ENCODE data around the gene NOLC1.
"Not testable (repeated sequence)": the region's sequence is repeated elsewhere in the genome, so short reads cannot be mapped to it uniquely, and the experiment has no call there.

Gene NOLC1

DNA sequence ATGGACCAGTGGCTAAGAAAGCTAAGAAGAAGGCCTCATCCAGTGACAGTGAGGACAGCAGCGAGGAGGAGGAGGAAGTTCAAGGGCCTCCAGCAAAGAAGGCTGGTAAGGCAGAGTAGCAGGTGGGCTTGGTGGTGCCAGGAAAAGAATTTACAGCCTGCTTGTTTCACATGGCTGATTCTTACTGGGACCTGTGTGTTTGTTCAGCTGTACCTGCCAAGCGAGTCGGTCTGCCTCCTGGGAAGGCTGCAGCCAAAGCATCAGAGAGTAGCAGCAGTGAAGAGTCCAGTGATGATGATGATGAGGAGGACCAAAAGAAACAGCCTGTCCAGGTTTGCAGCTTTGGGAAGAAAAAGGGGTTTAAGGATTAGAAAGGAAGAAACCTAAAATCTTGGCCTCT is 5.0 kb downstream of the NOLC1 start:
- DNase-seq, result no peak

DNA sequence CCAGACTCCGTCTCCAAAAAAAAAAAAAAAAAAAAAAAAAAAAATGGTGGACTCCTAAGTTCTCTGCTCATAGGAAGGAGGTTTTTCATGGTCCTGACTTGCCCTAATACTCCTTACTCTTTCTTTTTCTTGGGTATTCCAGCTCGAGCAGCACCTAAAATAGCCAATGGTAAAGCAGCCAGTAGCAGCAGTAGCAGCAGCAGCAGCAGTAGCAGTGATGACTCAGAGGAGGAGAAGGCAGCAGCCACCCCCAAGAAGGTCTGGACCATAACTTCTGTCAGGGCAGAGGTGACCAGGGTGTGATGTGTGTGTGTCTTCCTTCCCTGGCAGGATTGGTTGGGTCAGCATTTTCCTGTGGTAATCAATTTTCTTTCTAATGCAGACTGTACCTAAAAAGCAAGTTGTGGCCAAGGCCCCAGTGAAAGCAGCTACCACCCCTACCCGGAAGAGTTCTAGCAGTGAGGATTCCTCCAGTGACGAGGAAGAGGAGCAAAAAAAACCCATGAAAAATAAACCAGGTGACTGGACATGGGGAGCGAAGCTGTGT is 6.9 kb downstream of the NOLC1 start:
- no peak for DNase-seq

DNA sequence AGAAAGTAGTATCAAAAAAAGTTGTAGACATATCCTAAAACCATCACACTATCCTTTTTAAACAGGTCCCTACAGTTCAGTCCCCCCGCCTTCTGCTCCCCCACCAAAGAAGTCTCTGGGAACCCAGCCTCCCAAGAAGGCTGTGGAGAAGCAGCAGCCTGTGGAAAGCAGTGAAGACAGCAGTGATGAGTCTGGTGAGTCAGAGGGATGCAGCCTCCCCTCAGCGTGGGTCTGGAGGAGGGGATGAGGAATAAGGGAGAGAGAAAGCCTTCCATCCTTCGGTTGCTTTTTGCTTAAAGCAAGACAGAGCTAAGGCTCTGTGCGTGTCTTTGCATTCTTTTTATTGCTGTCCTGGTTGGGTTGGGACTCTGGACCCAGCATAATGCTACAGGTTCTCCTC is 7.6 kb downstream of the NOLC1 start:
- no peak for DNase-seq

DNA sequence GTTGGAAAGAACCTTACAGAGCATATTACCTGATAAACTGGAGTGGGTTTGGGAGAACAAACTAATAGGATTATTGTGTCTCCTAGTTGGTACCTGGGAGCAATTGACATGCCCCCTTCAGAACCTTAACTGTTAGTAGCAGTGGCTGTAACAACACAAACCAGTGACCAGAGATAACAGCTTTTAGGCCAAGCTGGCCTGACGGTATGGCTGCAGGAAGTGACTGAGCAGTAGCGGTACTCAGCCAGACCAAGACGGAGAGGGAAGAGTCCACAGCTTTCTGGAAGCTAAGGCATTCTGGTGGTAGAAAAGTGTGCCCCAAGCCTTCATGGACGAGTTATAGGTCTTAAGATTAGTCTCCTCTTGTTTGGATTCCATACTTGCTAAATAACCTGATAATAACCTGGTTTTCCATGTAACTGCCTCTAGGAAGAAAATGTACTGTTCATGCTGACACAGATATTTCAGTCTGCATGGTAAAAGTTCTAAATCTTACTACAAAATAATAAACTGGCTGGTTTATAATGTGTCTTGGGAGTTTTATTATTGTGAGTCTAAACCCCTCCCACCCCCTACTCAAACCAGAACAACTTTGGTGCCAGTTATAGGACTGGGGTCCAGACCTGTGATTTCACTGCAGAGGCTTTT is 11.3 kb downstream of the NOLC1 start:
- peak; percentile 33 for DNase-seq

DNA sequence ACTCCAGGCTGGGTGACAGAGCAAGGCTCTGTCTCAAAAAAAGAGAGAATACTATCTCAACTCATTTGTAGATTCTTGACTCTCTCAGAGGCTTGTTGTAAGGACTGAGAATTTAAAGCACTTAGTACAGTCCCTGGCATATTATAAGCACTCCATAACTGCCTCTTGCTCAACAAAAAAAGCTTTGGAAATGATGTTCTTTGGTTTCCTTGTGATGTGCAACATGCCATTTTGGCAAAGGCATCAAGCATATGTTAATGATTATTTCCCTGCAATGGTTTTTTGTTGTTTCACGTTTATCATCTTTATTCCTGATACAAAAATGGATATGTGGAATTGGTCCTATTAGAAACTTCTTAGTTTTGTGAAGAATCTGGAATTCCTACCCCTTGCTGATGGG is 15.7 kb downstream of the NOLC1 start:
- no peak for DNase-seq

DNA sequence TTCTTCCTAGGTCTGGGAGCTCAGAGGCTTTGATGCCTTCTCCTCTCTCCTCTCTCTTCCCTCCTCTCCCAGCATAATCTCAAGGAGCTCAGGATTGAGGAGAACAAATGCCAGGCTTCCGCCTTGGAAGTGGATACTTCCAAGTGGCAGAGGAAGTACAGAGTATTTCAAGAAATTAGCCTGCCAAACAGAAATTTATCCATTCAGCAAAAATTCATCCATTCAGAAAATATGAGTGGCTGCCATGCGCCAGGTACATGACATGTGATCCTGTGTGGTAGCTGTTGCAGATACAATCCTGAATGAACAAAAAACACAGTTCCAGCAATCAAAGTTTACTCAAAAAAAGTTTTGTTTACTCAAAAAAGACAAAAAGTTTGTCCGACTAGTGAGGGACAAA is 18.4 kb downstream of the NOLC1 start:
- DNase-seq, result no peak

DNA sequence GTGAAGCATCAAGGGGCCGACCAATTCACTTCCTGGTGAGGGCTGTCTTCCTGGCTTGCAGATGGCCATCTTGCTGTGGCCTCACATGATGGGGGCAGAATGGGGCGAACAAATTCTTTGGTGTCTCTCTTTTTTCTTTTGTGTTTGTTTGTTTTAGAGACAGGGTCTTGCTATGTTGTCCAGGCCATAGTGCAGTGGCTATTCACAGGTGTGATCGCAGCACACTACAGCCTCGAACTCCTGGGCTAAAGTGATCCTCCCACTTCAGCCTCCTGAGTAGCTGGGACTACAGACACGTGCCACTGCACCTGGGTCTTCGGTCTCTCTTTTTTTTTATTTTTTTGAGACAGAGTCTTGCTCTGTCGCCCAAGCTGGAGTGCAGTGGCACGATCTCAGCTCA is 20.1 kb downstream of the NOLC1 start:
- no peak for DNase-seq

DNA sequence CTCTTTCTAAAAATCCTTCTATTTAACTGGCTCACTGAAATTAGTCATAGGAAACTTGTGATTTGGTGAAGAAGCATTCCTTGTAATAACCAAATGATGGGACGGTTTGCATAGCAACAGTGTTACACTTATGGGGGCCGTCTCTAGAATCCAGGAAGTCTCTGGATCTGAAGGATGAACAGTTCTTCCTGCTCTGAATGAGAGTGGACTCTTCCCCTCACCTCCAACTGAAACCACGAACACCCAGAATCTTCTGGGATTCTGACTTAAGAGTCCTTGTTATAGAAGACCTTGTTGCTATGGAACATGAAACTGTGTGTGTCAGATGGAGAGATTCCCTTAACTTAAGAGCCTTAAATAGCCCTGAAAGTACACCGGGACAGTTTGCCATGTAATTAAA is 23.2 kb downstream of the NOLC1 start:
- DNase-seq, result no peak

DNA sequence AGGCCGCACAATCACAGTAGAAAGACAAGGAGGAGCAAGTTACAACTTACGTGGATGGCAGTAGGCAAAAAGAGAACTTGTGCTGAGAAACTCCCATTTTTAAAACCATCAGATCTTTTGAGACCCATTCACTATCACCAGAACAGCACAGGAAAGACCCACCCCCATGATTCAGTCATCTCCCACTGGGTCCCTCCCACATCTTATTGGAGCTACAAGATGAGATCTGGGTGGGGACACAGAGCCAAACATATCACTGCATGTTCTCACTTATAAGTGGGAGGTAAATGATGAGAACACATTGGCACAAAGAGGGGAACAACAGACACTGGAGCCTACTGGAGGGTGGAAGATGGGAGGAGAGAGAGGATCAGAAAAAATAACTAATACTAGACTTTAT is 32.4 kb downstream of the NOLC1 start:
- no peak for DNase-seq

DNA sequence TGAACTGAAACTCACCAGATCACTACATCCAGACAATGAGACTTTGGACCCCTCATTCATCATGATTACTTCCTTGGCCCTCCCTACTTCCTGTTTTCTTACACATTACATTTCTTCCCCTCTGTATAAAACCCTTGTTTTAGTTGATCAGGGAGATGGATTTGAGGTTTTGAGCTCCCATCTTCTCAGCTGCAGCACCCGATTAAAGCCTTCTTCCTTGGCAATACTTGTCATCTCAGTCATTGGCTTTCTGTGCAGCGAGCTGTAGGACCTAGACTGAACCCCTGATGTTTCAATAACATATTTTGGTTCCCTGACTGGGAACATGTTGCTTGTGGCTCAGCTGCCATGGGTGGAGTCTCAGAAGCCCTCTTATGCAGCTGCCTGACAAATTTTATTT is 33.1 kb downstream of the NOLC1 start:
- DNase-seq, result no peak

DNA sequence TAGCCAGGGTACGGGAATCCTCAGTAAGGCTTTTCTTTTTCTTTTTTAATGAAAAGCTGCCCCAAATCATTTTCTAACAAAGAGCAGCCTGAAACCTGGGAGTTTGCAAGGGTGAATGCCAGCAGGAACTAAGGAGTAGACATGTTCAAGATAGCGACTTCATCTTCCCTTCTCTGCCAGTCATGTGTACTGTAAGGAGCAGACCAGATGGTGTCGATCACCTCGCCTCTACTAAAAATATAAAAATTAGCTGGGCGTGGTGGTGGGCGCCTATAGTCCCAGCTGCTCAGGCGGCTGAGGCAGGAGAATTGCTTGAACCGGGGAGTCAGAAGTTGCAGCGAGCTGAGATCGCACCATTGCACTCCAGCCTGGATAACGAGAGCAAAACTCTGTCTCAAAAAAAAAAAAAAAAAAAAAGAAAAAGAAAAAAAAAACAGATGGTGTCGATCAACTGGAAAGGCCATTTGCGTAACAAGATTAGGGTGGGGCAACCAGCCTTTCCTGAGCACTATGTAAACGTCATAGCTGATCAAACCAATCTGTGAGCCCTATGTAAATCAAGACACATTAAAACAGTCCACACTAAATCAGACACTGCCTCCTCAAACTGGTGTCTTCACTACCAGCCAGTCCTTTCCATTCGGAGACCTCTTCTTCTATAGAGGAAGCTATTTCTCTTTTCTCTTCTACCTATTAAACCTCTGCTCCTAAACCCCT is 33.8 kb downstream of the NOLC1 start:
- DNase-seq, result no peak

DNA sequence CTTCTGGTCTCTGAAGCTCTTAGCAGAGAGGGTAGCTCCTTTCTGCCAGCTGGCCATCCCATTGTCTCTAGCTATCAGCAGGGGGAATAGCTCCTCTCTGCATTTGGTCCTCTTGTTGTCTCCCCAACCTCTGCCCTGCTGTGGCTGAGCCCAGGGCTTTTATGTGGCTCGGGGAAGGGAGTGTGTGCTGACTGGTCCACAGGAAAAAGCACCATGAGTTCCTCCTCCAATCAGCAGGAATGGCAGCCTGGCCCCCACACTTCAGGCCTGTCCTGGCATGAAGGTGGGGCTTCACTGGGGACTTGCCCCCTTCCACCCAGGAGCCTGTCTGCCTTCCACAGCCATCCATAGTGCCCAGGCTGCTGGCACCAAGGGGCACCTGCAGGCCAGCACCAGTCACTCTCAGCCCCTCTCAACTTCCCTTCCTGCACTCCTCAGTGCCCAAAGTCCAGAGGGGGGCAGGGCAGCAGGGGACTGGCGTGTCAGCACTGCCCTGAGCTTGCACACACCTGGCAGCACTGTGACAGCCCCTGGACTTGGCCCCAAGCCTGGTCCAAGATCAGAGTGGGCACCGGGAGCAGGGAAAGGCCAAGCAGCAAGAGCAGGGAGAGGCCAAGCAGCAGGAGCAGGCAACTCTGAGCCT is 36.2 kb downstream of the NOLC1 start:
- no peak for DNase-seq

DNA sequence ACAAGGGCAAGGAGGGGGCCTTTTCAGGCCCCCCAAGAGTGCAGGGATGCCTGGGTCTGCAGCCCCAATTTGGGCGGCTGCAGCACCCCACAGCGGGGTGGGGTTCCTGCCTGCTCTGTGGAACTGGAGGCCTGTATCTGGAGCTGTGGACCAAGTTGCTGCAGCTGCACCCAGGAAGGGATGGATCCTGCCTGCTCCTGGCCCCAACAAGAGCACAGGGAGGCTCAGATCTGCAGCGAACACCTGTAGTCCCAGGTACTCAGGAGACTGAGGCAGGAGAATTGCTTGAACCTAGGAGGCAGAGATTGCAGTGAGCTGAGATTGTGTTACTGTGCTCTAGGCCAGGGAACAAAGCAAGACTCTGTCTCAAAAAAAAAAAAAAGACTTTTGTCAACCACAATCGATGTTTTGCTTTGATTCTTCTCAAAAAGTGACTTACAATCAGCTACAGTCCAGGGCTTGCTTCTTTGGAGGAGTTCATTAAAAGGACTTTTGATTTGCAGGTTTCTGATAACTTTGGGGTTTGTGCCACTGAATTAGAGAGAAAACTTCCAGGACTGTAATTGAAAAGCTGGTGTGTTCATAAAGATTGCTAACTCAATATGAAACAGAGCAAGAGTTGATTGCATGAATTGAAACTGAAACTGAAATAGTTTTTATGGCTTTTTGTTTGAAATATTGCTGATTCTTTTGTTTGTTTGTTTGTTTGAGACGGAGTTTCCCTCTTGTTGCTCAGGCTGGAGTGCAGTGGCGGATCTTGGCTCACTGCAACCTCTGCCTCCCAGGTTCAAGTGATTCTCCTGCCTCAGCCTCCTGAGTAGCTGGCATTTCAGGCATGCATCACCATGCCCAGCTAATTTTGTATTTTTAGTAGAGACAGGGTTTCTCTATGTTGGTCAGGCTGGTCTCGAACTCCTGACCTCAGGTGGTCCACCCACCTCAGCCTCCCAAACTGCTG is 37.0 kb downstream of the NOLC1 start:
- DNase-seq, result not testable (repeated sequence)

DNA sequence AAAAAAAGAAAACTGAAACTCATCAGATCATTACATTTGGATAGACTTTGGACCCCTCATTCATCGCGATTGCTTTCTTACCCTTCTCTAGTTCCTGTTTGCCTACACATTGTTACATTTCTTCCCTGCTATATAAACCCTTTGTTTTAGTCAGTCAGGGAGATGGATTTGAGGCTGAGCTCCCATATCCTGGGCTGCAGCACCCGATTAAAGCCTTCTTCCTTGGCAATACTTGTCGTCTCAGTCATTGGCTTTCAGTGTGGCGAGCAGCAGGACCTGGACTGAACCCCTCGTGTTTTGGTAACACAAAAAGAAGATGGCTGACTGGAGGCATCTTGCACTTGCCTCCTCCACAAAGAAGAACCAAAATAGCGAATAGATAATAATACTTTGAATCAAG is 39.8 kb downstream of the NOLC1 start:
- DNase-seq, result no peak

DNA sequence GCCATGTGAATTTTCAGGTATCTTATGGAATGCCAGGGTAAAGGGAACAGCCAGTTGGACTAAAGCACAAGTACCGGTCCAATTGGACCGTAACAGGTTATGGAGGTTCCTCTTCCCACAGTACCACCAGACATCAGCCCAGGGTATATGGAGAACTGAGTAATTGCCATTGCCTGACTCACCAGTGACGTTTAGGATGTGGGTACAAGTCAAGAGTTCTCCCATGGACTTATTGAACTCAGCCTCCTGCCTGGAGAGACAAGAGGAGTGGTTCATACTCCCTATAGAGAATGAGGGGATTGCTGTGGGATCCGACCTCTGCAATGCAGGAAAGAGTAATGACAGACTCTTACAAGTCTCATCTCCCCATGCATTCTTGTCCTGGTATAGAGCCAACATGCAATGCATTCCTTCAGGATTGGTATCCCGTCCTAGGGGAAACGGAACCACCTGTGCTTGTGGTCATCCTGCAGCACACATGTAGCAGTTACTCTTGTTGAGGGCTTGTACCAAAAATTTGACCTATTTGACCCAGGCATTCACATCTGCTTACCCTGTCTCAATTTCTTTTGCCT is 43.2 kb downstream of the NOLC1 start:
- no peak for DNase-seq

DNA sequence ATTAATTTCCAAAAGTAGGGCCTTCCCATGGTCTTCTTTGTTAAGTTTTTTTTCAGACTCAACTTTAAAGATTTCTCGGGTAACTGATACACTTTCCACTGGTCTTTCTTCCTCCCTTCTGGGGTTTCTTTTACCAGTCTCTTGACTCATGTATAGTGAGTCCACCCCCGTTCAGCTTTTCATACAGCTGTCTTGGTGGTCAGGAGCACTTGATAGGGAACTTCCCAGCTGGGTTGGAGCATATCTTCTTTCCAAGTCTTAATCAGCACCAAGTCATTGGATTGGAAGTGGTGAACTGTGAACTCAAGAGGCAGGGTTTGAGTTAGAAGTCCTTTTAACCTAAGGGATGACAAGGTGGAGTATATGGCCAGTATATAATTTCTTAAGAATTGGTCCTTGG is 44.7 kb downstream of the NOLC1 start:
- DNase-seq, result no peak

DNA sequence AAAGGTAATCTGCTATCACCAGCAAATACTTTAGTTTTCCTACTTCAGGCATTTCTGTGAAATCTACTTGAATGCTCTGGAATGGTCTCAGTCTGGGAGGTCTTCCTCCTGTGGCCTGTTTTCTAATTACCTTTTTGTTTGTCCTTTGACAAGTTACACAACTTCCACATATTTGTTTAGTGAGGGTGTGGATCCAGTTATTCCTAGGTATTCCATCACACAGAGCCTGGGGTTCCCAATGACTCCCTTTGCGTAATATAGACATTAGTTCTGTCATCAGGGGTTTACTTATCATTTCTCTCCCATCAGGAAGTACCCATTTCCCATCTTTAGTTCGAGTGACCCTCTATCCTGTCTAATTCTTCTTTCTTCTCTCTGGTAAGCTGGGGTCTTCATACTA is 45.8 kb downstream of the NOLC1 start:
- no peak for DNase-seq

DNA sequence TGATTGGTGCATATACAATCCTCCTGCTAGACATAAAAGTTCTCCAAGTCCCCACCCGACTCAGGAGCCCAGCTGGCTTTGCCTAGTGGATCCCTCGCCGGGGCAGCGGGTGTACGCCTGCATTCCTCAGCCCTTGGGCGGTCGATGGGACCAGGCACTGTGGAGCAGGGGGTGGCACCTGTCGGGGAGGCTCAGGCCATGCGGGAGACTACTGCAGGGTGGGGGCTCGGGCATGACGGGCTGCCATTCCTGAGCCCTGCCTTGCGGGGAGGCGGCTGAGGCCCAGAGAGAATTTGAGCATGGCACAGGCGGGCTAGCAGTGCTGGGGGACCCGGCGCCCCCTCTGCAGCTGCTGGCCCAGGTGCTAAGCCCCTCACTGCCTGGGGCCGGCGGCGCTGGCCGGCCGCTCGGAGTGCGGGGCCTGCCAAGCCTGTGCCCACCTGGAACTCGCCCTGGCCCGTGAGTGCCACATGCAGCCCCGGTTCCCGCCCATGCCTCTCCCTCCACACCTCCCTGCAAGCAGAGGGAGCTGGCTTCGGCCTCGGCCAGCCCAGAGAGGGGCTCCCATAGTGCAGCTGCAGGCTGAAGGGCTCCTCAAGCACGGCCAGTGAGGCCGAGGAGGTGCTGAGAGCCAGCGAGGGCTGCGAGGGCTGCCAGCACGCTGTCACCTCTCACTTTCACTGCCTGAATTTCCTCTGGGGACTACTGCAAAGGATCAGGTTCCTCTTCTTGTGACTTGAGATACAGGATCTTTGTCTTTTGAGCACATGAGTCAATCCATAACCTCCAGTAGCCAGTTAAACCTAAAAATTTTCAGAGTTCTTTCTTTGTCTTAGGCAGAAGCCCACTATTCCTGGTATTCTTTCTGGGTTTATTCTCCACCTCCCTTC is 48.8 kb downstream of the NOLC1 start:
- DNase-seq, result no peak

DNA sequence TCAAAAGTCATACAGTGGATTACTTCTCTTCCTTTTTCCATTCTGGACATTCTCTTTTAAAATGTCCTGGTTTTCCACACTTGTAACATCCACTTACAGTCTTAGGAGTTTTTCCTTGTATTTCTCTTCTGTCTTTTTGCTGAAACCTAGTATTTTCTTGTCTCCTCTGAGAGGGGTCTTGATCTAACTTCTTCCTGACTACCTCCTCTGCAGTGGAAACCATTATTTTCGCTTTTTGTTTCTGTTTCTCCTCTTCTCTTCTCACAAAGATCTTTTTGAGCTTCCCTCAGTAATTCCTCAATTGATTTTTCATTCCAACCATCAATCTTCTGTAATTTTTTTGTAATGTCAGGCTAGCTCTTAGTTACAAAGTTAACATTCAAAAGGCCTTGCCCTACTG is 50.2 kb downstream of the NOLC1 start:
- no peak for DNase-seq

DNA sequence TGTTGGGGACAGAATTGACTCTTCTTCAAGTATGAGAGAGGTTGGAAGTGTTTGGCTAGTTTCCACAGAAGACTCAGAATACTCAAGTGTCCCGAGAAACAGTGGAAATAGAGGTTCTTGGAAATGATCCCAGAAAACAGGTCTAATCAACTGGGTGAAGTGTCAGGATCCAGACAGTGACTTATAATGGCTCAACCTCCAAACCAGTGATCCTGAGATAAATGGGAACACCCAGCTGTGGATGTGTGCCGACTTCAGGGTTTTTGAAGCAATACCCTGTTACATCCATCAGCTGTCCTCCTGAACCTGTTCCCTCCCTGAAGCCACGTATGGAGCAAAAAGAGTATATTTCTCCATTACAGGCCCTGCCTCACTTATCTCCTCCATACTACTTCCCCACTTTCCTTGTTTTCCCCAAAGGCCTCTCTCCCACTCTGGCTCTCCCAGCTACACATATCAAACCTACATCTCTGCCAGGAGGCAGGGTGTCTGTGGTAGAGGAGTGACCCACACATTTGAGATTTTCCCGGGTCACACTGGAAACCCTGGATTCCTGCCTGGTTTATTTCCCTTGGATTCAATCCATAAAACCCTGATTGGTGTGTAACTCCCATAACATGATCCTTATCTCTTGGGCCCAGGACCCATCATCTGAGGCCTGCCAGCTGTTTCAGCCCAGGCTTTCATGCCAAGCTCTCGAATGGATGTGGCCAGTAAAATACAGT is 56.3 kb downstream of the NOLC1 start:
- no peak for DNase-seq

Data from activated effector memory CD4-positive, alpha-beta T cell treated with anti-CD3 and anti-CD28 coated beads, Interleukin-2, amount 50 U/mL, for 16 hours (primary cell).